ENCODE results near the gene BRI3BP. TPM values are rescaled to one million over a fixed set of nuclear protein-coding genes. Genes with fewer than 3 reads are reported as not detected.
A peak's percentile ranks its signal among the peaks of the same experiment; 100 is the strongest.

BRI3BP gene
- total RNA-seq, 1 experiment from 2014 or later = 31.9 TPM

DNA sequence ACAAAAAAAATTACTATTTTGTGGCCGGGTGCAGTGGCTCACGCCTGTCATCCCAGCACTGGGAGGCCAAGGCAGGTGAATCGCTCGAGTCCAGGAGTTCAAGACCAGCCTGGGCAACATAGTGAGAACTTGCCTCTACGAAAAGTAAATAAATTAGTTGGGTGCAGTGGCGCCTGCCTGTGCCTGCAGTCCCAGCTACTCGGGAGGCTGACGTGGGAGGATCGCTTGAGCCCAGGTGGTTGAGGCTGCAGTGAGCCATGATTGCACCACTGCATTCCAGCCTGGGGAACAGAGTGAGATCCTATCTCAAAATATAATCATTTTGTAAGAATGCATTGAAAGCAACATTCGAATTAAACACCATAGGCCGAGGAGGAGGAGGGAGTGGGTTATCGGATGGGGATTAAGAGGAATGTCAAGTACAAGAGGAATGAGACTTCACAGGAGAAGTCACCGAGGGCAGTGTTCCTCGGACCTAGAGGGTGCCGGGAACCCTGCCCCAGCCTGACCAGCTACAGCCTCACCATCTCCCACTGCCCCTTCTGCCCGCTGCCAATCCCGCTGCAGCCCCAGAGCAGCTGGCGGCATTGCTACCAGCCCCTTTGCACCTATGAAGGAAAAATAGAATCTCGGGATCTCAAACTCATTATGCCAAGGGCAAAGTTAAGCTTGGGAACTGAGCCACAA is 39.2 kb downstream of the BRI3BP start:
- H3K79me2 ChIP-seq (ENCODE audit: low read length) = no peaks in the 10 kb centered on the region
- POLR2A ChIA-PET (ENCODE audit: unreplicated experiment) = no interaction called here

DNA sequence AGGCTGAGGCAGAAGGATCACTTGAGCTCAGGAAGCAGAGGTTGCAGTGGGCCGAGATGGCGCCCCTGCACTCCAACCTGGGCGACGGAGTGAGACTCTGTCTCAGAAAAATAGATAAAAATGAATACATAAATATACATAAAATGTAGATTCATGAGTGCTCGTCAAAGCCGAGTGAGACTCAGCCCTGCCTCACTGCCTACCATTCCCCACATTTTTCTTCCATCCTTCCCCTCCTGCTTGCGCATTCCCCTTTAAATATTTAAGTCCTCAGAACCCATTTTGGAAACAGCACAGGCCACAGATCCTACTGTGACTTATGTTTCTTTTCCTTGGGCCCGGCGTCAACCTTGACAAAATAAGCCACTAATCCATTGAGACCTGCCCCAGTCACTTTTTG is 39.8 kb downstream of the BRI3BP start:
- Histone ChIP-seq H3K4me1 (ENCODE audit: insufficient read depth, low read length) (no peaks in the 10 kb centered on the region), H3K4me2 (ENCODE audit: low read length) (no peak overlapping the region), H3K9ac (ENCODE audit: low read length) (no peak overlapping the region), H3K79me2 (ENCODE audit: low read length) (no peaks in the 10 kb centered on the region), H3F3A (ENCODE audit: low read length, unreplicated experiment) (no peaks in the 10 kb centered on the region), H3K27ac (ENCODE audit: low read length) (no peak overlapping the region), H3K9me2 (replicated peaks; ENCODE audit: low read length) (no peaks in the 10 kb centered on the region), H3K4me3 (ENCODE audit: low read length) (no peak overlapping the region), H3K36me3 (ENCODE audit: low read depth, low read length) (no peaks in the 10 kb centered on the region), H3K9me3 (ENCODE audit: low read length) (no peaks in the 10 kb centered on the region), H3K27me3 (ENCODE audit: low read length) (no peaks in the 10 kb centered on the region), H2AFZ (ENCODE audit: low read length) (no peak overlapping the region), H4K20me1 (ENCODE audit: low read length) (no peaks in the 10 kb centered on the region)
- ChIA-PET POLR2A (ENCODE audit: unreplicated experiment) (no interaction called here), CTCF (no interaction called here)
- BruUV-seq (replicated peaks) = no TSS peak
- intact Hi-C loops (cut with micrococcal nuclease) = no loop called here
- ATAC-seq (no peak), DNase-seq (no peak)
- no peak for TF ChIP-seq EZH2phosphoT487 (IDR thresholded peaks at IDR 0.05; ENCODE audit: borderline replicate concordance, low read length)
- TF ChIP-seq, protein P1, sequence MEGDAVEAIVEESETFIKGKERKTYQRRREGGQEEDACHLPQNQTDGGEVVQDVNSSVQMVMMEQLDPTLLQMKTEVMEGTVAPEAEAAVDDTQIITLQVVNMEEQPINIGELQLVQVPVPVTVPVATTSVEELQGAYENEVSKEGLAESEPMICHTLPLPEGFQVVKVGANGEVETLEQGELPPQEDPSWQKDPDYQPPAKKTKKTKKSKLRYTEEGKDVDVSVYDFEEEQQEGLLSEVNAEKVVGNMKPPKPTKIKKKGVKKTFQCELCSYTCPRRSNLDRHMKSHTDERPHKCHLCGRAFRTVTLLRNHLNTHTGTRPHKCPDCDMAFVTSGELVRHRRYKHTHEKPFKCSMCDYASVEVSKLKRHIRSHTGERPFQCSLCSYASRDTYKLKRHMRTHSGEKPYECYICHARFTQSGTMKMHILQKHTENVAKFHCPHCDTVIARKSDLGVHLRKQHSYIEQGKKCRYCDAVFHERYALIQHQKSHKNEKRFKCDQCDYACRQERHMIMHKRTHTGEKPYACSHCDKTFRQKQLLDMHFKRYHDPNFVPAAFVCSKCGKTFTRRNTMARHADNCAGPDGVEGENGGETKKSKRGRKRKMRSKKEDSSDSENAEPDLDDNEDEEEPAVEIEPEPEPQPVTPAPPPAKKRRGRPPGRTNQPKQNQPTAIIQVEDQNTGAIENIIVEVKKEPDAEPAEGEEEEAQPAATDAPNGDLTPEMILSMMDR (conservative IDR thresholded peaks at IDR 0.05; ENCODE audit: low read depth, low read length) = no peak
- no peak for TF ChIP-seq EZH2 (IDR thresholded peaks at IDR 0.05; ENCODE audit: low read length, unreplicated experiment)

More for the DNA sequence above, 39.2 kb downstream of the BRI3BP start:
- intact Hi-C loops (cut with micrococcal nuclease) = no loop called here
- no peak for DNase-seq
- H3K9ac ChIP-seq (ENCODE audit: low read length) = no peak overlapping the region
- no peak for ATAC-seq
- H2AFZ ChIP-seq (ENCODE audit: low read length) = no peak overlapping the region
- H3F3A ChIP-seq (ENCODE audit: low read length, unreplicated experiment) = no peaks in the 10 kb centered on the region
- no peaks in the 10 kb centered on the region for H3K9me3 ChIP-seq (ENCODE audit: low read length)
- CTCF ChIA-PET = no interaction called here
- BruUV-seq (replicated peaks) = no TSS peak
- no peaks in the 10 kb centered on the region for H4K20me1 ChIP-seq (ENCODE audit: low read length)
- no peaks in the 10 kb centered on the region for H3K9me2 ChIP-seq (replicated peaks; ENCODE audit: low read length)
- TF ChIP-seq EZH2phosphoT487 (IDR thresholded peaks at IDR 0.05; ENCODE audit: borderline replicate concordance, low read length) (no peak), EZH2 (IDR thresholded peaks at IDR 0.05; ENCODE audit: low read length, unreplicated experiment) (no peak)
- TF ChIP-seq, protein P1 (conservative IDR thresholded peaks at IDR 0.05; ENCODE audit: low read depth, low read length) = no peak
- H3K4me2 ChIP-seq (ENCODE audit: low read length) = no peak overlapping the region
- H3K27ac ChIP-seq (ENCODE audit: low read length) = no peak overlapping the region
- H3K4me1 ChIP-seq (ENCODE audit: insufficient read depth, low read length) = no peaks in the 10 kb centered on the region
- no peaks in the 10 kb centered on the region for H3K36me3 ChIP-seq (ENCODE audit: low read depth, low read length)
- H3K27me3 ChIP-seq (ENCODE audit: low read length) = no peaks in the 10 kb centered on the region
- no peak overlapping the region for H3K4me3 ChIP-seq (ENCODE audit: low read length)

DNA sequence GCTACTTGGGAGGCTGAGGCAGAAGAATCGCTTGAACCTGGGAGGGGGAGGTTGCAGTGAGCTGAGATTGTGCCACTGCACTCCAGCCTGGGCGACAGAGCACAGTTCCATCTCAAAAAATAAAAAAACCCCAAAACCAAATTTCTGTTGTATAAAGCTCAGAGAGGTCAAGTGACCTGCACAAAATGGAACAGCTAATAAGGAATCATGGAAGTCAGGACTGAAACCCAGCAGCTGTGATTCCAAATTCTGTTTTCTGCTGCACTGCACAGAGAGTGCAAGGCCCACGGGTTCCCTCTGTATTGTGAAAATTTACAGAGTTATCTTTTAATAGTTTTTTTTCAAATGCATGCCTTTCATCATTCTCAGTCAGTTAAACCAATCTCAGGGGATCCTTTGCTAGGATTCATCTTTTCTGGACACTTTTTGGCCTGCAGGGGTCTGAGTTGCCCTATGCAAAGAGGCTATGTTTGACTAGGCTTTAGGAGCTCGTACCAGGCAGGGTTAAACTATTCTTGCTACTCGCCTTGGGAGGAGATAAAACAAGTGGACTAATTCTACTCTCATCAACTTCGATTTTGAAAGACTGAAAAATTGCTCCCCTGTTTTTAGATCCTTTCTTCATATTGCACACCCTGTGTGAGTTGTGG is 45.7 kb downstream of the BRI3BP start:
- CTCF ChIA-PET = no interaction called here
- no peaks in the 10 kb centered on the region for H3K36me3 ChIP-seq (ENCODE audit: low read depth, low read length)
- TF ChIP-seq EZH2 (IDR thresholded peaks at IDR 0.05; ENCODE audit: low read length, unreplicated experiment) (no peak), EZH2phosphoT487 (IDR thresholded peaks at IDR 0.05; ENCODE audit: borderline replicate concordance, low read length) (no peak)
- TF ChIP-seq, protein P1 (conservative IDR thresholded peaks at IDR 0.05; ENCODE audit: low read depth, low read length) = 0 out of 2 replicates have a peak, but pooled peaks have one; percentile 21
- BruUV-seq (replicated peaks) = no TSS peak
- H2AFZ ChIP-seq (ENCODE audit: low read length) = no peak overlapping the region
- intact Hi-C loops (cut with micrococcal nuclease) = no loop called here
- no peak for DNase-seq
- H3K9me3 ChIP-seq (ENCODE audit: low read length) = no peaks in the 10 kb centered on the region
- H3K4me3 ChIP-seq (ENCODE audit: low read length) = no peak overlapping the region
- H4K20me1 ChIP-seq (ENCODE audit: low read length) = no peaks in the 10 kb centered on the region
- no peaks in the 10 kb centered on the region for H3K4me1 ChIP-seq (ENCODE audit: insufficient read depth, low read length)
- H3F3A ChIP-seq (ENCODE audit: low read length, unreplicated experiment) = no peaks in the 10 kb centered on the region
- POLR2A ChIA-PET (ENCODE audit: unreplicated experiment) = no interaction called here
- H3K9ac ChIP-seq (ENCODE audit: low read length) = no peak overlapping the region
- no peaks in the 10 kb centered on the region for H3K79me2 ChIP-seq (ENCODE audit: low read length)
- H3K27ac ChIP-seq (ENCODE audit: low read length) = no peak overlapping the region
- no peaks in the 10 kb centered on the region for H3K9me2 ChIP-seq (replicated peaks; ENCODE audit: low read length)
- no peak overlapping the region for H3K4me2 ChIP-seq (ENCODE audit: low read length)
- ATAC-seq = no peak
- no peaks in the 10 kb centered on the region for H3K27me3 ChIP-seq (ENCODE audit: low read length)
